Right lobe of liver (tissue), 4 donors: ENCODE data around the gene SCYGR6.

ENCODE experiments used
- POLR2A ChIP-seq: fragments of 450-650 bp; IDR thresholded peaks from one replicate; pipeline ENCODE4 v1.6.1; 2017; ENCODE audit warnings: antibody characterized with exemption, mild to moderate bottlenecking
- TF ChIP-seq, protein P1 (sequence below), 4 donors: fragments of 200-600 bp in 3 of 4; fragments of 450-650 bp in 1 of 4; IDR thresholded peaks; one replicate each; pipeline versions ENCODE4 v1.5.1 to v1.8.0; 2016 to 2022; ENCODE audit warnings: antibody characterized with exemption in 4 of 4, mild to moderate bottlenecking in 2 of 4
- donor health status: DM: no; HTN: no; CAD: no.
- donor health status: DM: no; HTN: no; CAD: no.
- donor health status: DM: no; HTN: yes; CAD: no.

DNA sequence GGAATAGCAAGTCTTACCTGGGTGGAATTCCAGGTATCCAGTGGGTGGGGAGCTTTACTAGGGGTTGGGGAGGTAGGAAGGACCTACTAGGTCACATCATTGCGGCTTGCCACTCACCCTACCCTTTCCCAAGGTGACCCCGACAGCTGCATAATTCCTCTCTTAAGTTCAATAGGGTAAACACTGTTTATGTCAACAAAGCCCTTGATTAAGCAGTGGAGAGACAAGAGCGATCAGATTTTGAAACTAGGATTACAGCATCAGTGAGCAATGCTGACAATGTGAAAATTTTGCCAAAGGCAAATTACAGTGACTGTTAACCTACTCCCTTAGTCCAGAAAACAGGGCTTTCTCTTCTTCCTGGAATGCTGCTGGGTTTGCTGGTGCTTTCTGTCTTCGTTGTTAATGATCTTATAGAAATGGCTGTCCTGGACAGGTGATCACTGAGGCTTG, 21.3 kb downstream of the SCYGR6 start:
- TF ChIP-seq, protein P1, sequence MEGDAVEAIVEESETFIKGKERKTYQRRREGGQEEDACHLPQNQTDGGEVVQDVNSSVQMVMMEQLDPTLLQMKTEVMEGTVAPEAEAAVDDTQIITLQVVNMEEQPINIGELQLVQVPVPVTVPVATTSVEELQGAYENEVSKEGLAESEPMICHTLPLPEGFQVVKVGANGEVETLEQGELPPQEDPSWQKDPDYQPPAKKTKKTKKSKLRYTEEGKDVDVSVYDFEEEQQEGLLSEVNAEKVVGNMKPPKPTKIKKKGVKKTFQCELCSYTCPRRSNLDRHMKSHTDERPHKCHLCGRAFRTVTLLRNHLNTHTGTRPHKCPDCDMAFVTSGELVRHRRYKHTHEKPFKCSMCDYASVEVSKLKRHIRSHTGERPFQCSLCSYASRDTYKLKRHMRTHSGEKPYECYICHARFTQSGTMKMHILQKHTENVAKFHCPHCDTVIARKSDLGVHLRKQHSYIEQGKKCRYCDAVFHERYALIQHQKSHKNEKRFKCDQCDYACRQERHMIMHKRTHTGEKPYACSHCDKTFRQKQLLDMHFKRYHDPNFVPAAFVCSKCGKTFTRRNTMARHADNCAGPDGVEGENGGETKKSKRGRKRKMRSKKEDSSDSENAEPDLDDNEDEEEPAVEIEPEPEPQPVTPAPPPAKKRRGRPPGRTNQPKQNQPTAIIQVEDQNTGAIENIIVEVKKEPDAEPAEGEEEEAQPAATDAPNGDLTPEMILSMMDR (IDR thresholded peaks at IDR 0.05): no peak
- TF ChIP-seq POLR2A: no peak
